Endodermal cell (in vitro differentiated cells): Measurements from ENCODE around the gene AFF1. TPM values are rescaled to one million over a fixed set of nuclear protein-coding genes. Genes with fewer than 3 reads are reported as not detected.

ENCODE experiments used
- DNase-seq: peaks from one replicate; pipeline ENCODE4 v3.0.0-alpha.2; 2017
- H3K27ac ChIP-seq: 2 replicates; pipeline ENCODE4 v1.5.1; 2013; ENCODE audit warnings: mild to moderate bottlenecking, low read depth, low read length, moderate library complexity
- H3K27me3 ChIP-seq: 2 replicates; pipeline ENCODE4 v1.6.1; 2013; ENCODE audit warnings: mild to moderate bottlenecking, low read length, moderate library complexity; ENCODE audit not compliant: insufficient read depth, control insufficient read depth, poor library complexity, severe bottlenecking
- H3K36me3 ChIP-seq: 2 replicates; pipeline ENCODE4 v1.7.0; 2013; ENCODE audit warnings: mild to moderate bottlenecking, low read length, moderate library complexity; ENCODE audit not compliant: control insufficient read depth, insufficient read depth
- H3K4me1 ChIP-seq: one replicate; pipeline ENCODE4 v1.7.0; 2013; ENCODE audit warnings: low read length; ENCODE audit not compliant: control insufficient read depth, insufficient read depth
- H3K4me3 ChIP-seq: 2 replicates; pipeline ENCODE4 v1.5.1; 2013; ENCODE audit warnings: mild to moderate bottlenecking, low read length, moderate library complexity
- H3K9ac ChIP-seq: 2 replicates; pipeline ENCODE4 v1.6.1; 2013; ENCODE audit warnings: mild to moderate bottlenecking, low read length, moderate library complexity; ENCODE audit not compliant: poor library complexity, severe bottlenecking; ENCODE audit errors: extremely low read depth
- H3K9me3 ChIP-seq: 2 replicates; pipeline ENCODE4 v1.6.1; 2013; ENCODE audit warnings: mild to moderate bottlenecking, low read length, moderate library complexity; ENCODE audit not compliant: control insufficient read depth
- H3K27ac Mint-ChIP-seq: 2 replicates; pipeline ENCODE4 v1.8.0; 2020; ENCODE audit warnings: mixed read lengths
- H3K27me3 Mint-ChIP-seq: 2 replicates; pipeline ENCODE4 v1.8.0; 2021; ENCODE audit warnings: mild to moderate bottlenecking, mixed read lengths; ENCODE audit not compliant: insufficient read depth
- H3K36me3 Mint-ChIP-seq: 2 replicates; pipeline ENCODE4 v1.8.0; 2020; ENCODE audit warnings: low read depth, mixed read lengths
- H3K4me1 Mint-ChIP-seq: 2 replicates; pipeline ENCODE4 v1.8.0; 2020; ENCODE audit warnings: mixed read lengths
- H3K4me3 Mint-ChIP-seq: 2 replicates; pipeline ENCODE4 v1.8.0; 2020; ENCODE audit warnings: mild to moderate bottlenecking, moderate library complexity, mixed read lengths
- H3K9me3 Mint-ChIP-seq: 2 replicates; pipeline ENCODE4 v1.8.0; 2020; ENCODE audit warnings: mild to moderate bottlenecking, mixed read lengths
- WGBS, 2 experiments: methylation state at CpG; one replicate each; pipeline versions ENCODE4 v1.1.5 to v1.1.7; 2013; ENCODE audit warnings: missing lambda C conversion rate in 2 of 2, mixed read lengths in 1 of 2; ENCODE audit not compliant: insufficient coverage in 1 of 2, insufficient read length in 1 of 2; 5-methylcytosine and 5-hydroxymethylcytosine counted together
- total RNA-seq, 2 donors: library from RNA; stranded (reverse); fragmentation: NEBNext Ultra II Directional in 1 of 2; extraction: Animal tissue kit (Norgen Biotek cat#: 25700) in 1 of 2; gene quantifications; 2 replicates in 1 of 2; 3 replicates in 1 of 2; pipeline ENCODE4 v1.2.1, GENCODE V29; 2021
- TF ChIP-seq, protein P1 (sequence below): fragments of 200-600 bp; sonication (generic); conservative IDR thresholded peaks from 2 replicates; pipeline ENCODE4 v1.5.0; 2021; ENCODE audit warnings: antibody characterized with exemption, mild to moderate bottlenecking

The AFF1 gene
- total RNA-seq, 2 donors from 2014 or later: 134 to 171 TPM

DNA sequence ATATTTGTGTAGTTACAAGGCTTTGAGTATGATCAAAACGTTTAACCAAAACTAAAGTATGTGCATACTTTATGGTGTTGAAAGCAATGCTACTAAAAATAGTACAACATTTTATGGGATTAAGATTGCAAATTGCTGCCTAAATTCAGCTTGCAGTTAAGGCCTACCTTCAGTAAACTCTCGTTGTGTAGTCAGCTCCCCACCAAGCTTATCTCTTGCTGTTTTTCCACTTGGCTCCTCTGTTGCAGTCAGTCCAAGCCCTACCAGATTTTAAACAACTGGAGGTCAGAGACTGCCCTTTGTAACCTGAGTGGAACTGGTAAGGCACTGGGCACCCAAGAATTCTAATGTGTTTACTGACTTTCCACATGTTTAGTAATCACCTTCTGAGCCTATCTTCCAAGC is 25.7 kb downstream of the AFF1 start:
- H3K4me1 ChIP-seq: peaks cover 36% of the 10 kb centered on the region
- peak overlapping the region; percentile 92 for H3K27ac Mint-ChIP-seq

GRCh38 chr4:86961116-86961515 is 26.3 kb downstream of the AFF1 start:
- H3K4me3 Mint-ChIP-seq: peak overlapping the region; percentile 37
- H3K9ac ChIP-seq: no peak overlapping the region
- peaks cover 24% of the 10 kb centered on the region for H3K36me3 ChIP-seq
- no peak for DNase-seq
- H3K27me3 Mint-ChIP-seq: no peaks in the 10 kb centered on the region
- H3K9me3 ChIP-seq: no peaks in the 10 kb centered on the region
- peaks cover 38% of the 10 kb centered on the region for H3K4me1 ChIP-seq
- peak overlapping the region; percentile 92 for H3K27ac Mint-ChIP-seq
- WGBS, 2 experiments: 94 to 100% methylated on average over 1 to 4 of the region's 4 CpGs
- peaks cover 18% of the 10 kb centered on the region for H3K36me3 Mint-ChIP-seq
- H3K9me3 Mint-ChIP-seq: no peaks in the 10 kb centered on the region
- H3K4me1 Mint-ChIP-seq: peaks cover 49% of the 10 kb centered on the region
- no peaks in the 10 kb centered on the region for H3K27me3 ChIP-seq
- no peak overlapping the region for H3K4me3 ChIP-seq
- TF ChIP-seq, protein P1, sequence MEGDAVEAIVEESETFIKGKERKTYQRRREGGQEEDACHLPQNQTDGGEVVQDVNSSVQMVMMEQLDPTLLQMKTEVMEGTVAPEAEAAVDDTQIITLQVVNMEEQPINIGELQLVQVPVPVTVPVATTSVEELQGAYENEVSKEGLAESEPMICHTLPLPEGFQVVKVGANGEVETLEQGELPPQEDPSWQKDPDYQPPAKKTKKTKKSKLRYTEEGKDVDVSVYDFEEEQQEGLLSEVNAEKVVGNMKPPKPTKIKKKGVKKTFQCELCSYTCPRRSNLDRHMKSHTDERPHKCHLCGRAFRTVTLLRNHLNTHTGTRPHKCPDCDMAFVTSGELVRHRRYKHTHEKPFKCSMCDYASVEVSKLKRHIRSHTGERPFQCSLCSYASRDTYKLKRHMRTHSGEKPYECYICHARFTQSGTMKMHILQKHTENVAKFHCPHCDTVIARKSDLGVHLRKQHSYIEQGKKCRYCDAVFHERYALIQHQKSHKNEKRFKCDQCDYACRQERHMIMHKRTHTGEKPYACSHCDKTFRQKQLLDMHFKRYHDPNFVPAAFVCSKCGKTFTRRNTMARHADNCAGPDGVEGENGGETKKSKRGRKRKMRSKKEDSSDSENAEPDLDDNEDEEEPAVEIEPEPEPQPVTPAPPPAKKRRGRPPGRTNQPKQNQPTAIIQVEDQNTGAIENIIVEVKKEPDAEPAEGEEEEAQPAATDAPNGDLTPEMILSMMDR: no peak
- H3K27ac ChIP-seq: peak overlapping the region; percentile 95

More for the DNA sequence above, 25.7 kb downstream of the AFF1 start:
- peaks cover 29% of the 10 kb centered on the region for H3K36me3 ChIP-seq
- 0 to 8% methylated on average over 1 to 2 of the region's 2 CpGs for WGBS, 2 experiments
- peak overlapping the region; percentile 39 for H3K4me3 ChIP-seq
- Mint-ChIP-seq H3K4me1 (peaks cover 53% of the 10 kb centered on the region), H3K4me3 (peak overlapping the region; percentile 37), H3K36me3 (peaks cover 19% of the 10 kb centered on the region), H3K9me3 (no peaks in the 10 kb centered on the region), H3K27me3 (no peaks in the 10 kb centered on the region)
- H3K27me3 ChIP-seq: no peaks in the 10 kb centered on the region
- peak overlapping the region; percentile 95 for H3K27ac ChIP-seq
- H3K9me3 ChIP-seq: no peaks in the 10 kb centered on the region
- H3K9ac ChIP-seq: peak overlapping the region; percentile 5
- TF ChIP-seq, protein P1: no peak
- DNase-seq: peak; percentile 58

DNA sequence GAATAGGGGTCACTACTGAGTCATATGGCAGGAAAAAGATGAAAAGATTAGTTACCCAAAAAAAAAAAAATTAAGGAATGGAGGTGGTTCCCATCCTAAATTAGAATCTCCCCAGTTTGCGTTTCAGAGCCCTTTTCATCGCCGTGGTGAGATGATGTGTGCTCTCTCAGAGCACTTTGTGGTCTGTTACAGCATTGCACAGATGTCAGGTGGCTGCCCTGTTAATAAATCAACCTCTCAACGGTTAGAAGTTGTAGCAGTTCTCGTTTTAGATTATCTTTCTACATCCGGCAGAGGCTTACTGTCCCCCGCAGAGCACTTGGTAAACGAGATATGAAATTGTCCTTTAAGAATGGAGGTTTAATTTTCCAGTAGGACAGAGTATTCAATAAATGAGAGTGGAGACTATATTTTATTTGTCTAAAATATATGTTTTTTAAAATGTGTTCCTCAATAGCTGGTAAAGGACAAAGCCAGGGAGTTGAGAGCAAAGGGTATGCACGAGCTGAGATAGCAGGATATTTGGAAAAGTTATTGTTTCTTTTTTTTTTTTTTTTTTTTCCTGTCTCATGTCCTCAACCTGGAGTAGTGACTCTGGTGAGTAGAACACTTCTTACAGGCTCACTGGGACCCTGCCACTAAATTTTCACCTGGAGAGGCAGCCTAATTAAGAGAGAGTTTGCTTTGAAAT is 26.9 kb downstream of the AFF1 start:
- H3K4me1 Mint-ChIP-seq: peaks cover 47% of the 10 kb centered on the region
- 73 to 80% methylated on average over 8 to 9 of the region's 9 CpGs for WGBS, 2 experiments

More for the DNA sequence above, 26.9 kb downstream of the AFF1 start:
- Histone ChIP-seq H3K36me3 (peaks cover 19% of the 10 kb centered on the region), H3K27ac (peak overlapping the region; percentile 95), H3K4me3 (no peak overlapping the region), H3K4me1 (peaks cover 38% of the 10 kb centered on the region), H3K9me3 (no peaks in the 10 kb centered on the region), H3K9ac (no peak overlapping the region), H3K27me3 (no peaks in the 10 kb centered on the region)
- H3K4me3 Mint-ChIP-seq: no peak overlapping the region
- TF ChIP-seq, protein P1: no peak
- no peak for DNase-seq
- H3K27me3 Mint-ChIP-seq: no peaks in the 10 kb centered on the region
- H3K36me3 Mint-ChIP-seq: peaks cover 14% of the 10 kb centered on the region
- peak overlapping the region; percentile 92 for H3K27ac Mint-ChIP-seq
- H3K9me3 Mint-ChIP-seq: no peaks in the 10 kb centered on the region
